HepG2 (cell line): ENCODE results near the gene JAK2. TPM values are rescaled to one million over a fixed set of nuclear protein-coding genes. Genes with fewer than 3 reads are reported as not detected.

ENCODE experiments used
- ATAD3A ChIP-seq: sonication (generic); formaldehyde crosslinking; IDR thresholded peaks from 2 replicates; pipeline ENCODE4 v1.4.0; 2020; ENCODE audit warnings: missing genetic modification reagents
- CC2D1A ChIP-seq: sonication (generic); formaldehyde crosslinking; IDR thresholded peaks from 2 replicates; pipeline ENCODE4 v1.8.1; 2023; ENCODE audit warnings: mild to moderate bottlenecking, missing genetic modification reagents
- CHD4 ChIP-seq: fragments of 200-600 bp; sonication (generic); IDR thresholded peaks from 2 replicates; pipeline ENCODE4 v1.7.0; 2017; ENCODE audit warnings: mild to moderate bottlenecking, low read length, borderline replicate concordance
- FOSL2 ChIP-seq: sonication (generic); formaldehyde crosslinking; IDR thresholded peaks from 2 replicates; pipeline ENCODE4 v1.4.0; 2020; ENCODE audit warnings: missing genetic modification reagents
- IKZF4 ChIP-seq: sonication (generic); formaldehyde crosslinking; IDR thresholded peaks from 2 replicates; pipeline ENCODE4 v1.5.1; 2020; ENCODE audit warnings: borderline replicate concordance, mild to moderate bottlenecking, low read depth, missing genetic modification reagents; ENCODE audit errors: not compliant biosample characterization
- MXI1 ChIP-seq: IDR thresholded peaks from 3 replicates; pipeline ENCODE4 v1.6.1; 2012; ENCODE audit warnings: low read depth, low read length, inconsistent platforms, borderline replicate concordance
- NFE2 ChIP-seq: sonication (generic); formaldehyde crosslinking; IDR thresholded peaks from 2 replicates; pipeline ENCODE4 v1.4.0; 2020; ENCODE audit warnings: missing genetic modification reagents
- NR1H2 ChIP-seq: sonication (generic); formaldehyde crosslinking; IDR thresholded peaks from 2 replicates; pipeline ENCODE4 v1.8.1; 2022; ENCODE audit warnings: low read depth, missing genetic modification reagents, borderline replicate concordance
- SIN3A ChIP-seq: IDR thresholded peaks from 2 replicates; pipeline ENCODE4 v1.6.1; 2011; ENCODE audit warnings: low read depth, mild to moderate bottlenecking, control low read depth, low read length, borderline replicate concordance
- TBP ChIP-seq: sonication (generic); formaldehyde crosslinking; IDR thresholded peaks from 2 replicates; pipeline ENCODE4 v1.5.0; 2020; ENCODE audit warnings: missing genetic modification reagents
- USF2 ChIP-seq, 2 experiments: sonication (generic) in 1 of 2; formaldehyde crosslinking in 1 of 2; IDR thresholded peaks; 2 replicates each; pipeline versions ENCODE4 v1.5.1 to v1.6.1; 2011 to 2020; ENCODE audit warnings: borderline replicate concordance in 1 of 2, low read depth in 1 of 2, low read length in 1 of 2, mild to moderate bottlenecking in 1 of 2, missing genetic modification reagents in 1 of 2, moderate library complexity in 1 of 2
- ZBTB7B ChIP-seq: sonication (generic); formaldehyde crosslinking; IDR thresholded peaks from 2 replicates; pipeline ENCODE4 v1.4.0; 2020; ENCODE audit warnings: missing genetic modification reagents
- ZNF136 ChIP-seq: sonication (generic); formaldehyde crosslinking; IDR thresholded peaks from 2 replicates; pipeline ENCODE4 v1.8.1; 2022; ENCODE audit warnings: low read depth, mild to moderate bottlenecking, moderate library complexity, missing genetic modification reagents
- ZNF24 ChIP-seq: fragments of 450-650 bp; IDR thresholded peaks from 2 replicates; pipeline ENCODE4 v1.6.1; 2017; ENCODE audit warnings: antibody characterized with exemption, mild to moderate bottlenecking
- ZNF546 ChIP-seq: sonication (generic); formaldehyde crosslinking; conservative IDR thresholded peaks from 2 replicates; pipeline ENCODE4 v1.8.1; 2023; ENCODE audit warnings: mild to moderate bottlenecking, missing genetic modification reagents
- ZNF562 ChIP-seq: sonication (generic); formaldehyde crosslinking; IDR thresholded peaks from 2 replicates; pipeline ENCODE4 v1.8.0; 2022; ENCODE audit warnings: missing genetic modification reagents, borderline replicate concordance
- ZNF569 ChIP-seq: sonication (generic); formaldehyde crosslinking; IDR thresholded peaks from 2 replicates; pipeline ENCODE4 v1.5.0; 2020; ENCODE audit warnings: mild to moderate bottlenecking, missing genetic modification reagents, moderate library complexity, borderline replicate concordance
- ZNF644 ChIP-seq: IDR thresholded peaks from 2 replicates; pipeline ENCODE4 v1.6.1; 2016; ENCODE audit warnings: low read depth
- ZNF660 ChIP-seq: sonication (generic); formaldehyde crosslinking; IDR thresholded peaks from 2 replicates; pipeline ENCODE4 v1.5.1; 2020; ENCODE audit warnings: mild to moderate bottlenecking, low read depth, missing genetic modification reagents, borderline replicate concordance
- ZNF772 ChIP-seq: sonication (generic); formaldehyde crosslinking; IDR thresholded peaks from 2 replicates; pipeline ENCODE4 v1.5.0; 2020; ENCODE audit warnings: mild to moderate bottlenecking, missing genetic modification reagents
- ZSCAN31 ChIP-seq: sonication (generic); formaldehyde crosslinking; IDR thresholded peaks from 2 replicates; pipeline ENCODE4 v1.5.0; 2020; ENCODE audit warnings: low read depth, mild to moderate bottlenecking, missing genetic modification reagents
- polyA plus RNA-seq, 8 experiments: library from polyadenylated mRNA; depleted of rRNA in 3 of 8; stranded (reverse) in 7 of 8; unstranded in 1 of 8; fragments of >200 nt; fragmentation: Illumina TruSeq in 4 of 8; extraction: Trizol in 4 of 8; gene quantifications; 2 replicates each; pipeline versions ENCODE4 v1.2.1 to v1.2.3, GENCODE V29; 2011 to 2016; ENCODE audit warnings: low read depth in 4 of 8, missing spikeins in 1 of 8, mixed read lengths in 1 of 8; ENCODE audit not compliant: insufficient read depth in 1 of 8
- total RNA-seq, 5 experiments: library from RNA; depleted of rRNA; stranded (reverse); fragments of >200 nt; fragmentation: Illumina TruSeq; extraction: Trizol; gene quantifications; 2 replicates each; pipeline ENCODE4 v1.2.3, GENCODE V29; 2016; ENCODE audit warnings: low read depth in 1 of 5
- TF ChIP-seq, protein P1 (sequence below): sonication (generic); formaldehyde crosslinking; IDR thresholded peaks from 2 replicates; pipeline ENCODE4 v1.4.0; 2020; ENCODE audit warnings: missing genetic modification reagents, borderline replicate concordance
- TF ChIP-seq, protein P2 (sequence below): sonication (generic); formaldehyde crosslinking; IDR thresholded peaks from 2 replicates; pipeline ENCODE4 v1.4.0; 2020; ENCODE audit warnings: mild to moderate bottlenecking, missing genetic modification reagents
- TF ChIP-seq, protein P3 (sequence below): sonication (generic); formaldehyde crosslinking; conservative IDR thresholded peaks from 2 replicates; pipeline ENCODE4 v1.8.0; 2022; ENCODE audit warnings: low read depth, missing genetic modification reagents

The JAK2 gene
- total and polyA plus RNA-seq, 2 of the 13 experiments (the other 11 are each of a cell fraction or from before 2014, with no cell fraction given) = 1.1 to 4.1 TPM

- no peak for TF ChIP-seq CHD4
- no peak for TF ChIP-seq ZNF569 (CRISPR knock-in tag)
- TF ChIP-seq ZNF562 (CRISPR knock-in tag) = no peak
- TF ChIP-seq ZNF644 (CRISPR knock-in tag) = 0 out of 2 replicates have a peak, but pooled peaks have one; percentile 32
- peak; percentile 94 for TF ChIP-seq FOSL2 (CRISPR knock-in tag)
- TF ChIP-seq, protein P1, sequence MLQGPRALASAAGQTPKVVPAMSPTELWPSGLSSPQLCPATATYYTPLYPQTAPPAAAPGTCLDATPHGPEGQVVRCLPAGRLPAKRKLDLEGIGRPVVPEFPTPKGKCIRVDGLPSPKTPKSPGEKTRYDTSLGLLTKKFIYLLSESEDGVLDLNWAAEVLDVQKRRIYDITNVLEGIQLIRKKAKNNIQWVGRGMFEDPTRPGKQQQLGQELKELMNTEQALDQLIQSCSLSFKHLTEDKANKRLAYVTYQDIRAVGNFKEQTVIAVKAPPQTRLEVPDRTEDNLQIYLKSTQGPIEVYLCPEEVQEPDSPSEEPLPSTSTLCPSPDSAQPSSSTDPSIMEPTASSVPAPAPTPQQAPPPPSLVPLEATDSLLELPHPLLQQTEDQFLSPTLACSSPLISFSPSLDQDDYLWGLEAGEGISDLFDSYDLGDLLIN (CRISPR knock-in tag) = no peak
- no peak for TF ChIP-seq CC2D1A (CRISPR knock-in tag)
- TF ChIP-seq ZSCAN31 (CRISPR knock-in tag) = no peak; the same call in 1 of the 2 replicates
- TF ChIP-seq ATAD3A (CRISPR knock-in tag) = no peak
- TF ChIP-seq ZNF660 (CRISPR knock-in tag) = no peak; the same call in 1 of the 2 replicates
- 0 out of 2 replicates have a peak, but pooled peaks have one; percentile 10 for TF ChIP-seq NR1H2
- no peak for TF ChIP-seq TBP
- TF ChIP-seq NFE2 (CRISPR knock-in tag) = no peak
- no peak for TF ChIP-seq USF2 (IDR thresholded peaks at IDR 0.05; ENCODE audit: low read depth, low read length)
- TF ChIP-seq USF2 (CRISPR knock-in tag; IDR thresholded peaks at IDR 0.05; ENCODE audit: borderline replicate concordance) = no peak; the same call in 1 of the 2 replicates
- TF ChIP-seq ZNF24 = no peak
- TF ChIP-seq ZNF136 = no peak
- no peak for TF ChIP-seq IKZF4 (CRISPR knock-in tag)
- TF ChIP-seq MXI1 = no peak
- TF ChIP-seq ZNF772 (CRISPR knock-in tag) = peak; percentile 76; the same call in 1 of the 2 replicates
- peak; percentile 63; the same call in 1 of the 2 replicates for TF ChIP-seq SIN3A
- peak; percentile 74; the same call in 1 of the 2 replicates for TF ChIP-seq ZBTB7B (CRISPR knock-in tag)
- TF ChIP-seq ZNF546 (CRISPR knock-in tag) = peak; percentile 91; the same call in 1 of the 2 replicates
- TF ChIP-seq, protein P2, sequence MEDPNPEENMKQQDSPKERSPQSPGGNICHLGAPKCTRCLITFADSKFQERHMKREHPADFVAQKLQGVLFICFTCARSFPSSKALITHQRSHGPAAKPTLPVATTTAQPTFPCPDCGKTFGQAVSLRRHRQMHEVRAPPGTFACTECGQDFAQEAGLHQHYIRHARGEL (CRISPR knock-in tag) = 0 out of 2 replicates have a peak, but pooled peaks have one; percentile 69
- TF ChIP-seq, protein P3, sequence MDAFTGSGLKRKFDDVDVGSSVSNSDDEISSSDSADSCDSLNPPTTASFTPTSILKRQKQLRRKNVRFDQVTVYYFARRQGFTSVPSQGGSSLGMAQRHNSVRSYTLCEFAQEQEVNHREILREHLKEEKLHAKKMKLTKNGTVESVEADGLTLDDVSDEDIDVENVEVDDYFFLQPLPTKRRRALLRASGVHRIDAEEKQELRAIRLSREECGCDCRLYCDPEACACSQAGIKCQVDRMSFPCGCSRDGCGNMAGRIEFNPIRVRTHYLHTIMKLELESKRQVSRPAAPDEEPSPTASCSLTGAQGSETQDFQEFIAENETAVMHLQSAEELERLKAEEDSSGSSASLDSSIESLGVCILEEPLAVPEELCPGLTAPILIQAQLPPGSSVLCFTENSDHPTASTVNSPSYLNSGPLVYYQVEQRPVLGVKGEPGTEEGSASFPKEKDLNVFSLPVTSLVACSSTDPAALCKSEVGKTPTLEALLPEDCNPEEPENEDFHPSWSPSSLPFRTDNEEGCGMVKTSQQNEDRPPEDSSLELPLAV (CRISPR knock-in tag) = peak; percentile 58; the same call in 1 of the 2 replicates
Measured at GRCh38 chr9:4984621-4985385, at the start of gene JAK2 (continued).
